NCI-H82 treated with DMSO at 0.1 percent for 48 hours (cell line): ENCODE data around the gene TKTL1.

ENCODE experiments used
- DNase-seq: peaks from one replicate; lab custom pipeline; 2025; ENCODE audit not compliant: unreplicated experiment; lab: John Stamatoyannopoulos, UW

TKTL1 gene

DNA sequence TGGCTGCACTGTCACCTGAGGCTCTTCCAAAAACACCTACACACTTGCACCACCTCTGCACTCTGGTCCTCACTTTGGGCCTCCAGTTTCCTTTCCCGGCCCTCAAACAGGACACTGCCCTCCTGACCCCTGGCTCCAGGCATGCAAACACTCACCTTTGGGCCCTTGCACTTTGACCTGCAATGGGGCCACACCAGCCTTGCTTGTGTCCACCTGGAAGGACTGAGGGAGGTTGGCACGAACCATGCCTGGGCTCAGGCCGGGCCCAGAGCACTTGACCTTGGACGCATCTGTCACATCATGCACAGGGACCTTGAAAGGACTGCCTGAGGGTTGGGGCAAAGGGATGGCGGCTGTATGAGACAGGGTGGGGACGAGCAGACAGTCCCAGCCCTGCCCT, 63.2 kb downstream of the TKTL1 start:
- DNase-seq, result no peak

DNA sequence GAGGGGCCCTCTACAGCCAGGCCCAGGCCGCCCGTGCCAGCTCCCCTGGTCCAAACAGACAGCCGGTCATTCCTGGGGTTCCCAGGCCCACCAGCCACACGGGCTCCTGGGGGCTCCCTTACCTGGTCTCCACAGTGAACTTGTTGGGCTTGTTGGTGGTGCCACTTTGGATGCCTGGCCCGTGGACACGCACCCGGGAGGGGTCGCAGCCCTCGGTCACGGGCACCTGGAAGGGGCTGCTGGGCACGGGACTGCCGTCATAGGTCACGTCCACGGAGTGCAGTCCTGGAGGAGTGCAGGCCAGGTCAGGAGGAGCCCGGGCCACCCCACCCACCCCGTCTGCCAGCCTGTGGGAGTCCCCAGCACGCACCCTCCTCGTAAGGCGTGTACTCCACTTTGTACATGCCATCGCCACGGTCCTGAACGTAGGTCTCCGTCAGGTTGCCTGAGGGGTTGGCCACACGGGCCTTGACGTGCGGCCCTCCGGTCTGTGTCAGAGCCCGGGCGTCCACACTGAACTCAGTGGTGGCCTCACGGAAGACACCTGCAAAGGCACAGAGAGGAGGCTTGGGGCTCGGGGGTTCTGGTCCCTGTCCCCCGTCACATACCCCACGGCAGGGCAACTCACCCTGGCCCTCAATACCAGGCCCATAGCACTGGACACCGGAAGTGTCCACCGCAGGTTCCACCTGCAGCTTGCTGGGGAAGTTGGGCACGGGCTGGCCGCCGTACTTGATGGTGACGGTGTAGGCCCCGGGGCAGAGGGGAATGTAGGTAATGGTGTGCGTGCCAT, 64.0 kb downstream of the TKTL1 start:
- DNase-seq, result no peak

DNA sequence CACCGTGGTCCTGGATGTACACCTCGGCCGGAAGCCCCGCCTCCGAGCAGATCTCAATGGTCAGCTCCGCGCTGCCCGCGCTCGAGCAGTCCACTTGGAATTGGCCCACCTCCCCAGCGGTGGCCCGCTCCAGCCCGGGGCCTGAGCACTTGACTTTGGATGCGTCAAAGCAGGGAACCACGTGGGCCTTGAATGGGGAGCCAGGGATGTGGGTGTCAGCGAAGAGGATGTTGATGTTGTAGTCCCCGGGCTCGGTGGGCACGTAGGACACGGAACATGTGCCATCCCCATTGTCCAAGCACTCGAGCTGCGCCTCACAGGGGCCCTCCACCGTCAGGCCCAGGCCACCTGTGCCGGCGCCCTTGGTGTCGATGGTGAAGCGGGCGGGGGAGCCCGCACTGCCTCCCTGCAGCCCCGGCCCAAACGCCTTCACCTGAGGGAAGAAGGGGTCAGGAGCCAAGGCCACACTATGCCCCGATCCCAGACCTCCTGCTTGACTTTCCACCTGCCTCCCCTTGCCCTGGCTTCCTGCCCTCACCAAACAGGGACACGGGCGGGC, 64.6 kb downstream of the TKTL1 start:
- DNase-seq, result no peak

DNA sequence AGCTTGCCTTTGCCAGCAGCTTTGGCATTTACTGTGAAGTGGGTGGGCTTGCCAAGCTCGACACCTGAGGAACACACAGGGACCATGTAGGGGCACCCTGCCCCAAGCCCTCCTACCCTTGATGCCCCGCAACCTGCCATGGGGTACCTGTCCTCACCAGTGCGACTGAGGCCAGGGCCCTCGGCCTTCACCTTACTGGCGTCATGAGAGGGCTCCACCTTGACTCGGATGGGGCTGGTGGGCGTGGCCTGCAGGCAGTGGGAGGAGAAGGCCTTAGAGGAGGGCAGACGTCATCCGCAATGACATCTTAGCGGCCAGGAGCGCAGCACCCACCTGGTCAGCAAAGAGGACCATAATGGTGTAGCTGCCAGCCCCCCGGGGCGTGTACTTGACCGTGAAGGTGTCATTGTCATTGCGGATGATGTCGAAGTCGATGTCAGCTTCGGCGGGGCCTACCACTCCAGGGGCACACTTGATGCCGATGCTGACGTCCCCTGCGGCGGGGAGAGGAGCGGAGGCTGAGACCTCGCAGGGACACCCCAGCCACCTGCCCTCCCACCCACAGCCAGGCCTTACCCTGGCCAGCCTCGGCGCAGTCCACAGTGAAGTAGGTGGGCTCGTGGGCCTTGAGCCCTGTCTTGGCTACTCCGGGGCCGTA, 66.6 kb downstream of the TKTL1 start:
- no peak for DNase-seq

- DNase-seq, result no peak
These were observed 68.3 kb downstream of the TKTL1 start for GRCh38 chrX:154363706-154364439.

GRCh38 chrX:154365052-154365600, 69.5 kb downstream of the TKTL1 start:
- no peak for DNase-seq

DNA sequence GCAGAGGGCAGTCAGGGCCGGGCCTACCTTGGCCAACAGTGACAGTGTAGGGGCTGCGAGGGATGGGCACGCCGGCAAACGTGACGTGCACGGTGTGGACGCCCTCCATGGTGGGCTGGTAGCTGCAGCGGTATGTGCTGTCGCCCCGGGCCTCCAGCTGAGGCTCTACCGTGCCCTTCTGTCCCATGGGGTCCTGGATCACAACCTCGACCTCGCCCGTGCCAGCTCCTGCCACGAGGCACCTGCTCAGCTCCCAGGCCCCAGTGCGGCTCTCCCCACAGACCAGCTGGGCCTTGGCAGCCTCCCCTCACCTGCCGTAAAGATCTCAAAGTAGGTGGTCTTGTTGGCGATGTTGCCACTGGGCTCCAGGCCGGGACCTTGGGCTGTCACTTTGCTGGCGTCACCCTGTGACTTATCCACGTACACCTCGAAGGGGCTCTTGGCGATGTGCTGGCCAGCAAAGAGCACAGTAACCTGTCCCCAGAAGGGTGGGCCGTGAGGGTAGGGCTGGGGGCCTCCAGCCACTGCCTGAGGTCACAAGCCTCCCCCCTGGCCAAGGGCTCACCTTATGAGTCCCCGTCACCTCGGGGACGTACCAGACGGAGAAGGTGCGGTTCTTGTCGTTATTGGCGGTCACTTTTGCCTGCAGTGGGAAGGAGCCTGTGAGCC, 70.5 kb downstream of the TKTL1 start:
- no peak for DNase-seq

DNA sequence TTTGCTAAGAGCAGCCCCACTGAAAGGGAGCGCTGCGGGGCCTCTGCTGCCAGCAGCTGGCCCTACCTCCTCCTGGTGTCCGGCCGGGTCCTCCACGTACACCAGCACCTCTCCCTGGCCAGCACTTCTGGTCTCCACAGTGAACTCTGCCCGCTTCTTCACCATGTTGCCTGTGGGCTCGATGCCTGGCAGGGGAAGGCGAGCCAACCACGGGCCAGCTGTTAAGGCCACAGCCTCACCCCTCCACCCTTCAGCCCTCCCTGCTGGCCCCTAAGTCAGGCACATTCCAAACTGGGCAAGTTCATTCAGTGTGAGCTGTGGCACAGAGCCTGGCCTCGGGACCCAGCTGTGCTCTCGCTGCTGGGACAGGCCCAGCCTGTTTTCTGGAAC, 71.1 kb downstream of the TKTL1 start:
- DNase-seq, result no peak

DNA sequence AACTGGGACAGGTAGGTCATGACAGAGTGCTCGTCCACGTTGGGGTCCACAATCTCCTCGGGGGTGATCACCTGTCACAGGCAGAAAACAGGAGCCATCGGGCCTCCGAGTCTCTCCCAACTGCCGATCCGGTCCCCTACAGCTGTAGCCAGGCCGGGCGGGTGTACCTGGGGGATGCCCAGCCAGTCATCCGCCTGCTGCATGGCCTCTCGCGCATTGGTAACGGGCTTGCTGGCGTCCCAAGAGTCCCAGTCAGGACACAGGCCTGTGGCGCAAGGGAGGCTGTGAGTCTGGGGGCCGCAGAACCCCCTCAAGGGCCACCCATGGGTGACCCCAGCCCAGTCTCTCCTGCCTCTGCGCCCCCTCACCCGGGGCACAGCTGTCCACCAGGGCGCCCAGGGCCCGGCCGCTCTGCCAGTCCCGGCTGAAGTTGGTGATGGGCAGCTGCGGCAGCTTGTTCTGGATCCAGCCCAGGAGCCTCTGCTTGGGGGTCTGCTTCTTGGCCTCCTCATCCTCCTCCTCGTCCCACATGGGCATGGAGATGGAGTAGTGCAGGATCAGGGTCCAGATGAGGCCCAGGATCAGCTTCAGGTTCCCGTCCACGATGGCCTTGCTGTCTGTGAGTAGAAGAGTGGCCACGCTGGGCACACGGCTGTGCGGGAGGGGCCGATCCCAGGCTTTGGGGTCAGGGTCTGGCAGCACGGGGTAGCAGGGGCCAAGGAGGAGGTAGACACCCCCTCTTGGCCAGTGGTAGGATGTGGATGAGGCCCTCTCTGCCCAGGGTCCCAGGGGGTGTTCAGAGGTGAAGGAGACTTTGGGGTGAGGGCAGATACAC, 72.1 kb downstream of the TKTL1 start:
- DNase-seq, result no peak

GRCh38 chrX:154368630-154369448, 73.2 kb downstream of the TKTL1 start:
- no peak for DNase-seq

- DNase-seq, result peak; percentile 41
These were observed 74.1 kb downstream of the TKTL1 start for GRCh38 chrX:154369449-154370299.

GRCh38 chrX:154370300-154371016, 74.9 kb downstream of the TKTL1 start:
- DNase-seq, result no peak

GRCh38 chrX:154371017-154371788, 75.6 kb downstream of the TKTL1 start:
- DNase-seq, result peak; percentile 82

- no peak for DNase-seq
These were observed 76.2 kb downstream of the TKTL1 start for GRCh38 chrX:154371789-154372300.

- DNase-seq, result no peak
These were observed 77.0 kb downstream of the TKTL1 start for GRCh38 chrX:154372612-154373022.
